Esophagus (tissue), 2 donors: ENCODE measurements around the gene TNFRSF13B. TPM values are rescaled to one million over a fixed set of nuclear protein-coding genes. Genes with fewer than 3 reads are reported as not detected.

Source experiments
- H3K27ac ChIP-seq, 2 donors: one replicate each; pipeline ENCODE4 v1.5.1; 2013; ENCODE audit warnings: low read depth in 2 of 2, mild to moderate bottlenecking in 2 of 2, inconsistent platforms in 1 of 2, low read length in 1 of 2, moderate library complexity in 1 of 2
- H3K27me3 ChIP-seq, 2 donors: one replicate each; pipeline ENCODE4 v1.6.1; 2013; ENCODE audit warnings: low read length in 2 of 2, control low read depth in 1 of 2, mild to moderate bottlenecking in 1 of 2; ENCODE audit not compliant: insufficient read depth in 2 of 2, control insufficient read depth in 1 of 2
- H3K36me3 ChIP-seq, 2 donors: one replicate each; pipeline ENCODE4 v1.6.1; 2013; ENCODE audit warnings: low read length in 1 of 2; ENCODE audit not compliant: control insufficient read depth in 2 of 2, insufficient read depth in 2 of 2
- H3K4me1 ChIP-seq, 2 donors: one replicate each; pipeline ENCODE4 v1.6.1; 2013; ENCODE audit warnings: low read length in 1 of 2; ENCODE audit not compliant: control insufficient read depth in 2 of 2, insufficient read depth in 2 of 2
- H3K4me3 ChIP-seq, 2 donors: one replicate each; pipeline ENCODE4 v1.5.1; 2013; ENCODE audit warnings: low read length in 2 of 2, mild to moderate bottlenecking in 2 of 2, low read depth in 1 of 2, moderate library complexity in 1 of 2
- H3K9me3 ChIP-seq, 2 donors: one replicate each; pipeline ENCODE4 v1.6.1; 2013; ENCODE audit warnings: mild to moderate bottlenecking in 2 of 2, low read depth in 1 of 2, low read length in 1 of 2, moderate library complexity in 1 of 2; ENCODE audit not compliant: control insufficient read depth in 2 of 2, insufficient read depth in 1 of 2
- WGBS, 2 donors: extraction: QIAGEN DNeasy Blood & Tissue Kit; methylation state at CpG; one replicate each; pipeline ENCODE4 v1.1.7; 2013; 5-methylcytosine and 5-hydroxymethylcytosine counted together
- polyA plus RNA-seq, 2 donors: library from polyadenylated mRNA; stranded (reverse); fragments of 200-250 nt; gene quantifications; one replicate each; pipeline ENCODE4 v1.2.3, GENCODE V29; 2013
- donor health status: healthy with polysubstance abuse.
- donor health status: Bipolar disorder and iron deficiency.

Gene TNFRSF13B
- polyA plus RNA-seq, 2 donors = 0.14 to 0.29 TPM

DNA sequence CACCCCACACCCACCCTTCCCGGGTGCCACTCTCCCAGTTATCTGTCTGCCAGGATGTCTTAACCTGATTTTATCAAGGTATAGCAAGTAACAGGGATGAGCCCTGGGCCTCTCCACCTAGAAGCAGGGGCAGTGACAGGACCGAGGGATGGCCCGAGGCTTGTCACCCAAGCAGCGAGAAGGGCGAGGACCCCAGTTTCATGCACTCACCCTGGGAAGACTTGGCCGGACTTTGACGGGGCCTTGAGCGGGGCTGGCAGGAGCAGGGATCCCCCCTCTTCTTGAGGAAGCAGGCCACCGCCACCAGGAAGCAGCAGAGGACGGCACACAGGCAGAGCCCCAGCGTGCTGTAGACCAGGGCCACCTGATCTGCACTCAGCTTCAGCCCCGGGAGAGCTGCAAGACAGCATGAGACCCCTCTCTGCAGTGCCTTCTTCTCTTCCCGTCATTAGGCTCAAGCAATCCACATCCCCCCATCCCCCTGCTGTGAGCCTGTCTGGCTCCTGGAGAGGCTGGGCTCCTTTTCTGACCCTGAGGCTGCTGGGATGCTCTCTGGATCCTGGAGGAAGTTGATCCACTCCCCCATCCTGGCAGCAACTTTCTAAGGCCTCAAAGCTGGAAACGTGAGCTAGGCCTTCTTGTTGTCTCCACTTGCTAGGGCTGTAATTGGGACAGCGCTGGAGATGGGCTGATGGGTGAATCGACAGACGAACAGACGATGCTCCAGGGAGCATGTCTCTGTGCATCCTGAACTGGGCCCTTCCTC, 31.6 kb downstream of the TNFRSF13B start:
- Histone ChIP-seq H3K27me3 (no peaks in the 10 kb centered on the region), H3K9me3 (no peaks in the 10 kb centered on the region), H3K4me3 (no peak overlapping the region), H3K4me1 (no peaks in the 10 kb centered on the region), H3K36me3 (no peaks in the 10 kb centered on the region), H3K27ac (no peak overlapping the region)
- WGBS, 2 donors = 82 to 84% methylated on average over 16 to 18 of the region's 18 CpGs

- Histone ChIP-seq H3K27me3 (no peaks in the 10 kb centered on the region), H3K36me3 (no peaks in the 10 kb centered on the region), H3K4me1 (no peaks in the 10 kb centered on the region), H3K9me3 (no peaks in the 10 kb centered on the region), H3K27ac (no peak overlapping the region), H3K4me3 (no peak overlapping the region)
- WGBS, 2 donors = 80 to 84% methylated on average over 21 of the region's 21 CpGs
These were observed 32.3 kb downstream of the TNFRSF13B start for GRCh38 chr17:16939606-16940115.

DNA sequence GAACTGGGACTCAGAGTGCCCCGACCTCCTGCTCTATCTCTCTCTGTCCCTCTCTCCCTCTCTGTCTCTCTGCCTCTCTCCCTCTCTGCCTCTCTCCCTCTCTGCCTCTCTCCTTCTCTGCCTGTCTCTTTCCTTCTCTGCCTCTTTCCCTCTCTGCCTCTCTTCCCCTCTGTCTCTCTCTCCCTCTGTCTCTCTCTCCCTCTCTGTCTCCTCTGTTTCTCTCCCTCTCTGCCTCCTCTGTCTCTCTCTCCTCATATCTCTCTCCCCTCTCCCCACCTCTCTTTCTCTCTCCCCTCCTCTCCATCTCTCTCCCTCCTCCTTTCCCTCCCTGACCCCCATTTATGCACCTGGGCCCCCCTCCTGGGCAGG, 32.7 kb downstream of the TNFRSF13B start:
- Histone ChIP-seq H3K4me3 (no peak overlapping the region), H3K27me3 (no peaks in the 10 kb centered on the region), H3K9me3 (no peaks in the 10 kb centered on the region), H3K36me3 (no peaks in the 10 kb centered on the region), H3K27ac (no peak overlapping the region), H3K4me1 (no peaks in the 10 kb centered on the region)
- 60% methylated on average over 1 of the region's 1 CpG; no CpG with 5 or more reads in 1 of the 2 donors for WGBS, 2 donors

DNA sequence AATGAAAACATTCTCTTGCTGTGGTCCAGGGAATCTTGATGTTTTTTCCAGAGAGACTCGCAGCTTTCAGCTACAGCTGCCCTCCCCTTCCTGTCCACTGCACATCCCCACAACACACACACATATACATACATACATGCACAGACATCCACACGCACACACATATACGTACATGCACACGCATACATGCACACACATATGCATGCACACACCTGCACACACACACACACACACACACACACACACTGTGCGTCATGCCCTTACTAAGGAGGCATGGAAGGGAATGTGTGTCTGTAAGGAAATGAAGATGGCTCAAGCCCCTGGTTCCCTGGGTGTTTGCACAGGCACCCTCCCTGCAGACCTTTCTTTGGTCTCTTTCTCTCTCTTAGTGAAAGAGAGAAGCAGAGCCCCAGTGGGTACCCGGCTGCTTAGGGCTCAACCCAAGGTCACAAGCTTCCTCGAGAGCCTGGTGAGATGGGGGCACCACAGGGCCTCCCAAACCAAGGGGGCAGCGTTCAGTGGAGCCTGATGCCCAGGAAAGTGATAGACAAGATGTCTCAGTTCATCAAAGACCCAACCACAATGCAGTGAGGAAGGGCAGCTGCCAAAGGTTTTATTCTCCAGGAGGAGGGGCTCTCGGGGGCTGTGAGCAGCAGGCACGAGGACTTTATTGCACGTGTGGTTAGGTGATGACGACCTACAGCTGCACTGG, 33.3 kb downstream of the TNFRSF13B start:
- H3K4me3 ChIP-seq = no peak overlapping the region
- H3K27me3 ChIP-seq = no peaks in the 10 kb centered on the region
- WGBS, 2 donors = 55 to 61% methylated on average over 12 of the region's 12 CpGs
- no peaks in the 10 kb centered on the region for H3K9me3 ChIP-seq
- H3K27ac ChIP-seq = no peak overlapping the region
- no peaks in the 10 kb centered on the region for H3K36me3 ChIP-seq
- no peaks in the 10 kb centered on the region for H3K4me1 ChIP-seq

DNA sequence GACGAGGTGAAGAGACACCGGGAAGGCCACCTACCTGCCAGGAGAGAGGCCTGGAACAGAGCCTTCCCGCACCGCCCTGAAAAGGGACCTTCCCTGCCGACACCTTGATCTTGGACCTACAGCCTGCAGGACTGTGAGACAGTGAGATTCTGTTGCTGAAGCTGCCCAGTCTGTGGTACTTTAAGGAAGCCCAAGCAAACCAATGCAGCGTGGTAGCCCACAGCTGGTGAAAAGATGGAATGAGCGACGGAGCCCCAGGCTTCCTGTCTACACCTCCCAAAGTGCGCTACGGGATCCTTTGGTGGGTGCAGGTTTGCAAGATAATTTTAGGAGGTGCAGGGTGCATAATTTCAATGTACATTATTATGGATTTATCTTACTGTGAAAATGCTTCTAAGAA, 33.9 kb downstream of the TNFRSF13B start:
- Histone ChIP-seq H3K36me3 (no peaks in the 10 kb centered on the region), H3K9me3 (no peaks in the 10 kb centered on the region), H3K4me3 (no peak overlapping the region), H3K4me1 (no peaks in the 10 kb centered on the region), H3K27ac (no peak overlapping the region), H3K27me3 (no peaks in the 10 kb centered on the region)
- WGBS, 2 donors = 77 to 79% methylated on average over 10 of the region's 10 CpGs

DNA sequence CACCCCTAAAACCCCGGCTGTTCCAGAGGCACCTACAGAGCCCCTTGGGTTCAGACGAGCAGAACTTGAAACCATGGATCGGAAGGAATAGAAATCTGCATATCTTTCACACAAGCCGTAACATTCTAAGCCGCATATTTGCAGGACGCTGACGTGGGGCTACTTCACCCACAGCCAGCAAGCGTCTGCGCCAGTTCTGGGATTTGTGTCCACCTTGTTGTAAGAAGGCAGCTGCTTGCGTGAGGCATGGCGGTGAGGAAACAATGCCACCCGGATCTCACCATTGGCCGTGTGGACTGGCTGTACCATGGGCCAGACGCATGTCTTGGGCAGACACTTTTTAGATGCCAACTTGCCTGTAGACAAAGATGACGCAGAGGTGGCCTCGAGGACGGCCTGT, 34.5 kb downstream of the TNFRSF13B start:
- Histone ChIP-seq H3K36me3 (no peaks in the 10 kb centered on the region), H3K9me3 (no peaks in the 10 kb centered on the region), H3K4me3 (no peak overlapping the region), H3K4me1 (no peaks in the 10 kb centered on the region), H3K27me3 (no peaks in the 10 kb centered on the region), H3K27ac (no peak overlapping the region)
- WGBS, 2 donors = 91 to 93% methylated on average over 17 of the region's 17 CpGs

- WGBS, 2 donors = 72 to 75% methylated on average over 6 of the region's 6 CpGs
- no peak overlapping the region for H3K27ac ChIP-seq
- H3K9me3 ChIP-seq = no peaks in the 10 kb centered on the region
- H3K27me3 ChIP-seq = no peaks in the 10 kb centered on the region
- no peak overlapping the region for H3K4me3 ChIP-seq
- H3K36me3 ChIP-seq = no peaks in the 10 kb centered on the region
- no peaks in the 10 kb centered on the region for H3K4me1 ChIP-seq
These were observed 35.2 kb downstream of the TNFRSF13B start for GRCh38 chr17:16936536-16937310.

- Histone ChIP-seq H3K27ac (no peak overlapping the region), H3K27me3 (no peaks in the 10 kb centered on the region), H3K36me3 (no peaks in the 10 kb centered on the region), H3K4me3 (no peak overlapping the region), H3K9me3 (no peaks in the 10 kb centered on the region), H3K4me1 (no peaks in the 10 kb centered on the region)
- 93% methylated on average over 5 of the region's 5 CpGs for WGBS, 2 donors
These were observed 36.1 kb downstream of the TNFRSF13B start for GRCh38 chr17:16935786-16936185.

- H3K9me3 ChIP-seq = no peaks in the 10 kb centered on the region
- no peak overlapping the region for H3K4me3 ChIP-seq
- H3K4me1 ChIP-seq = no peaks in the 10 kb centered on the region
- 82 to 89% methylated on average over 5 of the region's 5 CpGs for WGBS, 2 donors
- H3K27ac ChIP-seq = no peak overlapping the region
- no peaks in the 10 kb centered on the region for H3K36me3 ChIP-seq
- no peaks in the 10 kb centered on the region for H3K27me3 ChIP-seq
These were observed 36.7 kb downstream of the TNFRSF13B start for GRCh38 chr17:16935241-16935663.
